ENCODE measurements around the gene ACTR3.

- TF ChIP-seq CTCF (IDR thresholded peaks at IDR 0.05) (no peak), POLR2A (IDR thresholded peaks at IDR 0.05) (no peak)
Measured at GRCh38 chr2:113847144-113847543, 42.7 kb upstream of the ACTR3 start.

Measured in ovary (tissue), 3 donors.